Keratinocyte (primary cell): ENCODE results near the gene DUSP2. TPM values are rescaled to one million over a fixed set of nuclear protein-coding genes. Genes with fewer than 3 reads are reported as not detected.

Source experiments
- DNase-seq: peaks from one replicate; pipeline ENCODE4 v3.0.0-alpha.2; 2011; ENCODE audit warnings: low read depth, missing footprints, low spot score
- FAIRE-seq: peaks from 2 replicates; lab custom pipeline; 2011; peaks lifted over from hg19 to GRCh38; lab: Jason Lieb, UNC
- H2AFZ ChIP-seq: 2 replicates; pipeline ENCODE4 v1.6.0; 2012; ENCODE audit warnings: low read length, control low read depth, inconsistent platforms; ENCODE audit not compliant: control insufficient read depth
- H3K27ac ChIP-seq: 2 replicates; pipeline ENCODE4 v1.5.1; 2011; ENCODE audit warnings: low read length; ENCODE audit not compliant: control insufficient read depth, insufficient read depth
- H3K27me3 ChIP-seq: 3 replicates; pipeline ENCODE4 v1.6.0; 2011; ENCODE audit warnings: low read length; ENCODE audit not compliant: control insufficient read depth, insufficient read depth; ENCODE audit errors: extremely low read depth
- H3K36me3 ChIP-seq, 2 experiments: 2 replicates in 1 of 2; 3 replicates in 1 of 2; pipeline ENCODE4 v1.5.1; 2011; ENCODE audit warnings: low read length in 2 of 2, mild to moderate bottlenecking in 1 of 2; ENCODE audit not compliant: control insufficient read depth in 2 of 2, insufficient read depth in 2 of 2; ENCODE audit errors: extremely low read depth in 1 of 2
- H3K4me1 ChIP-seq: 3 replicates; pipeline ENCODE4 v1.5.1; 2011; ENCODE audit warnings: low read length; ENCODE audit not compliant: control insufficient read depth, insufficient read depth; ENCODE audit errors: extremely low read depth
- H3K4me2 ChIP-seq: 3 replicates; pipeline ENCODE4 v1.6.0; 2011; ENCODE audit warnings: low read depth, low read length; ENCODE audit not compliant: control insufficient read depth, insufficient read depth; ENCODE audit errors: extremely low read depth
- H3K4me3 ChIP-seq, 3 experiments: fragments of 200-600 bp in 1 of 3; sonication (generic) in 1 of 3; 2 replicates in 2 of 3; 3 replicates in 1 of 3; pipeline ENCODE4 v1.5.1; 2011 to 2016; ENCODE audit warnings: low read length in 3 of 3, mild to moderate bottlenecking in 3 of 3, control low read depth in 2 of 3, inconsistent platforms in 1 of 3, low read depth in 1 of 3, mixed read lengths in 1 of 3, mixed run types in 1 of 3, moderate library complexity in 1 of 3; ENCODE audit not compliant: control insufficient read depth in 2 of 3, insufficient read depth in 2 of 3; ENCODE audit errors: extremely low read depth in 1 of 3
- H3K79me2 ChIP-seq: 2 replicates; pipeline ENCODE4 v1.6.0; 2012; ENCODE audit warnings: low read length; ENCODE audit not compliant: control insufficient read depth, insufficient read depth
- H3K9ac ChIP-seq: 3 replicates; pipeline ENCODE4 v1.6.0; 2011; ENCODE audit warnings: low read length; ENCODE audit not compliant: control insufficient read depth, insufficient read depth; ENCODE audit errors: extremely low read depth
- H3K9me1 ChIP-seq: 3 replicates; pipeline ENCODE4 v1.6.0; 2011; ENCODE audit warnings: low read length; ENCODE audit not compliant: control insufficient read depth, insufficient read depth; ENCODE audit errors: extremely low read depth
- H3K9me3 ChIP-seq: 2 replicates; pipeline ENCODE4 v1.5.1; 2012; ENCODE audit warnings: low read depth, low read length; ENCODE audit not compliant: control insufficient read depth
- H4K20me1 ChIP-seq: 3 replicates; pipeline ENCODE4 v1.6.0; 2011; ENCODE audit warnings: low read length; ENCODE audit not compliant: control insufficient read depth, insufficient read depth; ENCODE audit errors: extremely low read depth
- EZH2 ChIP-seq: IDR thresholded peaks from one replicate; pipeline ENCODE4 v1.6.1; 2012; ENCODE audit warnings: inconsistent platforms, mild to moderate bottlenecking, low read length, moderate library complexity
- dilution Hi-C: fragments of 300-500 bp; cut with MboI; formaldehyde crosslinking; loops from one replicate; pipeline ENCODE4 v1.7.0; 2020; ENCODE audit warnings: low sequenced_read_pairs; ENCODE audit not compliant: extremely low pct_ligation_motif_present
- polyA plus RNA-seq, 5 experiments: library from polyadenylated mRNA; depleted of rRNA in 3 of 5; stranded (reverse) in 3 of 5; stranded (forward) in 1 of 5; unstranded in 1 of 5; fragments of >200 nt; gene quantifications; 1 replicate in 1 of 5; 2 replicates in 3 of 5; 3 replicates in 1 of 5; pipeline versions ENCODE4 v1.2.1 to v1.2.3, GENCODE V29; 2011 to 2012; ENCODE audit warnings: missing spikeins in 2 of 5, low read depth in 1 of 5, low replicate concordance in 1 of 5
- TF ChIP-seq, protein P1 (sequence below), 3 experiments: IDR thresholded peaks in 1 of 3; conservative IDR thresholded peaks in 1 of 3; optimal IDR thresholded peaks in 1 of 3; 2 replicates in 2 of 3; 3 replicates in 1 of 3; pipeline versions ENCODE3 to v1.5.1; 2011; ENCODE audit warnings: low read length in 3 of 3, mild to moderate bottlenecking in 3 of 3, moderate library complexity in 2 of 3, control low read depth in 1 of 3, inconsistent platforms in 1 of 3; ENCODE audit not compliant: insufficient read depth in 2 of 3; ENCODE audit errors: extremely low read depth in 1 of 3

DUSP2 gene
- polyA plus RNA-seq, 1 donor (not counting 4 experiments of a cell fraction or from before 2014, with no cell fraction given) = 1.2 TPM

DNA sequence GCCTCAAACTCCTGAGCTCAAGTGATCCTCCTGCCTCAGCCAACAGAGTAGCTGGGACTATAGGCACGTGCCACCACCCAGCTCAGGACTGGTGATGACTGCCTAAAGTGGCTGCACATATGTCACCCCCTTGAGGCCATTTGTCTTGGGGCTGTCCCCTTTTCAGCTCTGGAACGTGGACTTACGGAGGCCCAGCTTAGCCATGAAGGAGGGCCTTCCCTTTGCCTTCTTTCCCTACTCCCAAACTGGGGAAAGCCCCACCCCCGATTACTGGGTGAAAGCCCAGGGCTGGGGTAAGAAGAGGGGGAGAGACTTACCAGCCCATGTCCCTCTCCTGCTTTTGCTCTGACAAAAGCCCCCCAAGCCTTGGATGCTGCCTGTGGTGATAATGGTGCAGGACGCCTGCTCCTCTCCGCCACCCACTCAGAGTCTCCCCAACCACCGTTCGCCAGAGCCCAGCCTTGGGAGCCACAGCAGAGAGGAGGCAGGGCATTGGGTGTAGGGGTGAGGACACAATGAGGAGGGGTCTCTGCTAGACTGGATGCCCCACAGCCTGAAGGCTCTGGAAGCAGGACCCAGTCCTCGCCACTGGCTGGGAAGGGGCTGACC, 2.5 kb upstream of the DUSP2 start:
- dilution Hi-C loops = no loop called here
- H3K79me2 ChIP-seq = no peaks in the 10 kb centered on the region
- peak overlapping the region; percentile 4 for H3K27ac ChIP-seq
- H3K4me2 ChIP-seq = peak overlapping the region; percentile 54
- no peak overlapping the region for H3K4me3 ChIP-seq
- H3K27me3 ChIP-seq = no peaks in the 10 kb centered on the region
- no peaks in the 10 kb centered on the region for H3K9me1 ChIP-seq
- H3K9me3 ChIP-seq = no peaks in the 10 kb centered on the region
- H3K9ac ChIP-seq = no peak overlapping the region
- FAIRE-seq (no peak), DNase-seq (no peak)
- H2AFZ ChIP-seq = no peak overlapping the region
- H3K36me3 ChIP-seq = no peaks in the 10 kb centered on the region
- TF ChIP-seq, protein P1, sequence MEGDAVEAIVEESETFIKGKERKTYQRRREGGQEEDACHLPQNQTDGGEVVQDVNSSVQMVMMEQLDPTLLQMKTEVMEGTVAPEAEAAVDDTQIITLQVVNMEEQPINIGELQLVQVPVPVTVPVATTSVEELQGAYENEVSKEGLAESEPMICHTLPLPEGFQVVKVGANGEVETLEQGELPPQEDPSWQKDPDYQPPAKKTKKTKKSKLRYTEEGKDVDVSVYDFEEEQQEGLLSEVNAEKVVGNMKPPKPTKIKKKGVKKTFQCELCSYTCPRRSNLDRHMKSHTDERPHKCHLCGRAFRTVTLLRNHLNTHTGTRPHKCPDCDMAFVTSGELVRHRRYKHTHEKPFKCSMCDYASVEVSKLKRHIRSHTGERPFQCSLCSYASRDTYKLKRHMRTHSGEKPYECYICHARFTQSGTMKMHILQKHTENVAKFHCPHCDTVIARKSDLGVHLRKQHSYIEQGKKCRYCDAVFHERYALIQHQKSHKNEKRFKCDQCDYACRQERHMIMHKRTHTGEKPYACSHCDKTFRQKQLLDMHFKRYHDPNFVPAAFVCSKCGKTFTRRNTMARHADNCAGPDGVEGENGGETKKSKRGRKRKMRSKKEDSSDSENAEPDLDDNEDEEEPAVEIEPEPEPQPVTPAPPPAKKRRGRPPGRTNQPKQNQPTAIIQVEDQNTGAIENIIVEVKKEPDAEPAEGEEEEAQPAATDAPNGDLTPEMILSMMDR (optimal IDR thresholded peaks at IDR 0.05 in 1 of 3, IDR thresholded peaks at IDR 0.05 in 1 of 3, conservative IDR thresholded peaks at IDR 0.05 in 1 of 3; ENCODE audit: extremely low read depth in 1 of 3, insufficient read depth in 2 of 3, low read length in 3 of 3) = no peak
- no peak for TF ChIP-seq EZH2
- no peaks in the 10 kb centered on the region for H4K20me1 ChIP-seq
- peaks cover 37% of the 10 kb centered on the region for H3K4me1 ChIP-seq

DNA sequence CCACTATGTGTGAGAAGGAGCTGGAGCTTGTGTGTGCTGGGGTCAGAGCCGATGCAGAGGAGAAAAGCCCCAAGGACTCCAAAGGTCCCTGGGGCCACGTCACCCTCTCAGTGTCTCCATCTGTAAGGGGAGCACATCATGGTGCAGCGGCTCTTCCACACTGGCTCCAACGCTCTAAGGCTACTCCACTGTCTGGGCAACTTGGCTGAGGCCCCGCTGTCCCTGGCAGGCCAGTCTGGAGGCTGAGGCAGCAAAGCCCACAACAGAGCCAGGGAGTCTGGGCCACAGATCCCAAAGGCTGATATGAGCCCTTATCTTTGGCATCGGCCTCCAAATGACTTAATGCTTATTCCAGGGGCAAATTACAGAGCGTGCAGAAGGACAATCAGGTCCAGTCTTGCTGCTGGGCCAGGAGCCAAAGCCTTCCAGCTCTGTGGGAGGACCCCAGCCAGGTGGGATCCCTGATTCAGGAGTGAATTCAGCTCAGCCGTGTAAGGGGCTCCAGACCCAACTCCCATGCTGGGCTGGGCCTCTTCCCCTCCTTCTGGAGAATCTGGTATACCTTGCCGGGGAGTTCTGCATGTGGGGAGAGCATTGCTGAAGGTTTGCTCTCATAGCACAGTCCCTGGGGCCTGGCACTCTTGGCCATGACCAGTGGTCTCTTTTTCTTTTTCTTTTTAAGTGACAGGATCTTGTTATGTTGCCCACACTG, 1.8 kb upstream of the DUSP2 start:
- no peaks in the 10 kb centered on the region for H3K79me2 ChIP-seq
- no peak overlapping the region for H3K4me3 ChIP-seq
- no peak for FAIRE-seq
- H3K9me3 ChIP-seq = no peaks in the 10 kb centered on the region
- dilution Hi-C loops = no loop called here
- no peaks in the 10 kb centered on the region for H3K9me1 ChIP-seq
- peak overlapping the region; percentile 47 for H3K4me2 ChIP-seq
- H3K27me3 ChIP-seq = no peaks in the 10 kb centered on the region
- H3K9ac ChIP-seq = peak overlapping the region; percentile 37
- no peak for DNase-seq
- H3K27ac ChIP-seq = peak overlapping the region; percentile 43
- peak overlapping the region; percentile 70 for H2AFZ ChIP-seq
- no peaks in the 10 kb centered on the region for H3K36me3 ChIP-seq
- H3K4me1 ChIP-seq = peaks cover 37% of the 10 kb centered on the region
- no peaks in the 10 kb centered on the region for H4K20me1 ChIP-seq
- TF ChIP-seq, protein P1 (optimal IDR thresholded peaks at IDR 0.05 in 1 of 3, IDR thresholded peaks at IDR 0.05 in 1 of 3, conservative IDR thresholded peaks at IDR 0.05 in 1 of 3; ENCODE audit: extremely low read depth in 1 of 3, insufficient read depth in 2 of 3, low read length in 3 of 3) = no peak
- TF ChIP-seq EZH2 = no peak
